ENCODE data around the gene UNC50.

DNA sequence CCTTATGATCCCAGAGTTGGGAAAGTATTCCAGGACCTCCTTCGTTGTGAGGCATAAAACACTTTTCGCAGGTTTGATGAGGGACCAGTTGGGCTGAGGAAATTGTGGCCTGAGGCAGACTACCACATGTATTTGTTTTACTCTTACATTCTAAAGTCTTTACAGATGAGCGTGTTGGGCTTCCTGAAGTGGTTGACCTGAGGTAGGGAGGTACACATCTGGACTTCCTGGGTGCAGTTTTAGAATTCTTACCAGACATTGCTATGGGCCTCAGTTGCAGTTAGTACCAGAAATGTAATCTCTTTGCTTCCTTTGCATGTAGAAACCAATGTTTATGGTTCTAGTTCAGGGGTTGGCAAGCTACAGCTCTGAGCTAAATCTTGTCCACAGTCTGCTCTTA lies 48.8 kb upstream of the UNC50 start:
- TF ChIP-seq, protein P1, sequence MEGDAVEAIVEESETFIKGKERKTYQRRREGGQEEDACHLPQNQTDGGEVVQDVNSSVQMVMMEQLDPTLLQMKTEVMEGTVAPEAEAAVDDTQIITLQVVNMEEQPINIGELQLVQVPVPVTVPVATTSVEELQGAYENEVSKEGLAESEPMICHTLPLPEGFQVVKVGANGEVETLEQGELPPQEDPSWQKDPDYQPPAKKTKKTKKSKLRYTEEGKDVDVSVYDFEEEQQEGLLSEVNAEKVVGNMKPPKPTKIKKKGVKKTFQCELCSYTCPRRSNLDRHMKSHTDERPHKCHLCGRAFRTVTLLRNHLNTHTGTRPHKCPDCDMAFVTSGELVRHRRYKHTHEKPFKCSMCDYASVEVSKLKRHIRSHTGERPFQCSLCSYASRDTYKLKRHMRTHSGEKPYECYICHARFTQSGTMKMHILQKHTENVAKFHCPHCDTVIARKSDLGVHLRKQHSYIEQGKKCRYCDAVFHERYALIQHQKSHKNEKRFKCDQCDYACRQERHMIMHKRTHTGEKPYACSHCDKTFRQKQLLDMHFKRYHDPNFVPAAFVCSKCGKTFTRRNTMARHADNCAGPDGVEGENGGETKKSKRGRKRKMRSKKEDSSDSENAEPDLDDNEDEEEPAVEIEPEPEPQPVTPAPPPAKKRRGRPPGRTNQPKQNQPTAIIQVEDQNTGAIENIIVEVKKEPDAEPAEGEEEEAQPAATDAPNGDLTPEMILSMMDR (IDR thresholded peaks at IDR 0.05), result no peak
- TF ChIP-seq POLR2A (IDR thresholded peaks at IDR 0.05), result no peak
